ENCODE data around the gene DENND4B. TPM values are rescaled to one million over a fixed set of nuclear protein-coding genes. Genes with fewer than 3 reads are reported as not detected.

Gene DENND4B
- total and polyA plus RNA-seq, 9 of the 15 experiments (the other 6 are each of a cell fraction or from before 2014, with no cell fraction given) = 9.5 to 80.5 (median 23.1) TPM

DNA sequence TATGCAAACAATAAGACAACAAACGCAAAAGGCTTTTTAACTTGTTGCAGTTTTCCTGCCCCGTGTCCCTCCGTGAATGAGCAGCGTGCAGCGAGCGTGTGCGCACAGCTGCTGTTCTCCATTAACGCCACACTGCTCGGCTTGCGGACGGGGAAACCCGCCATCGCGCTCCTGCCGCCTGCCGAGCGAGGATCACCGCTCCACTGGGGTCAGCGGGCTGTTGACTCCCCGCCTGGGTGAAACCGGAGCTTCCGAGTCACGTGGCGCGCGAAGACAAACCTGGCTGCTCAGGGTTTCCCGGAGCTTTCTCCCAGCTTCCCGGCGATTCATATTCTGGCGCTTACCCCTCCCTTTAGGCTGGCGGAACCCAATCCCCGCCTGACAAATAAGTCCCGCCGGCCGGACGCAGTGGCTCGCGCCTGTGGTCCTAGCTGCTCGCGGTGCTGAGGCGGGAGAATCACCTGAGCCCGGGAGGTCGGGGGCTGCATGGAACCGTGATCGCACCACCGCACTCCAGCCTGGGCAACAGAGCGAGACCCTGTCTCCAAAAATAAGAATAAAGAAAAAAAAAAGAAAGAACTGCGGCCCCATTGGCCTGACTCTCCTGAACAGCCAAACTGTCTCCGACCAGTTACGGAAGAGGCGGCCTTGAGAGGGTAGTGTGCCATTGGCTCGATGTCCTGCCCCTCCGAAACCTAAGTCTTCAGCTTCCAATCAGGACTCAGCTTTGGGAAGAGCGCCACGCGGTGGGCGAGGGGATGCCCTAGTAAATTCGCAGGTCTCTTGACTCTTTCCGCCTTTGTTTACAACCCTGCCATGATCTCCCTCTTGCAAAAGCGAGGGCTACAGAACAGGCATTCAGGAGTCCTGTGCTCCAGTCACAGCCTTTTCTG, 20.8 kb upstream of the DENND4B start, which contains the start of gene CREB3L4 (continued):
- TF ChIP-seq, protein P1, sequence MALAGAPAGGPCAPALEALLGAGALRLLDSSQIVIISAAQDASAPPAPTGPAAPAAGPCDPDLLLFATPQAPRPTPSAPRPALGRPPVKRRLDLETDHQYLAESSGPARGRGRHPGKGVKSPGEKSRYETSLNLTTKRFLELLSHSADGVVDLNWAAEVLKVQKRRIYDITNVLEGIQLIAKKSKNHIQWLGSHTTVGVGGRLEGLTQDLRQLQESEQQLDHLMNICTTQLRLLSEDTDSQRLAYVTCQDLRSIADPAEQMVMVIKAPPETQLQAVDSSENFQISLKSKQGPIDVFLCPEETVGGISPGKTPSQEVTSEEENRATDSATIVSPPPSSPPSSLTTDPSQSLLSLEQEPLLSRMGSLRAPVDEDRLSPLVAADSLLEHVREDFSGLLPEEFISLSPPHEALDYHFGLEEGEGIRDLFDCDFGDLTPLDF (CRISPR knock-in tag; IDR thresholded peaks at IDR 0.05) = peak; percentile 61; the same call in 1 of the 2 replicates
- TF ChIP-seq BACH1 (tag; IDR thresholded peaks at IDR 0.05) = no peak
- no peak for TF ChIP-seq MCM5 (IDR thresholded peaks at IDR 0.05; ENCODE audit: low read depth)
- TF ChIP-seq RAD21 (CRISPR knock-in tag; conservative IDR thresholded peaks at IDR 0.05 in 1 of 2, IDR thresholded peaks at IDR 0.05 in 1 of 2) = peak in 1 of 2 experiments; percentile 42; a peak in 2 of 4 replicates
- TF ChIP-seq CREM (IDR thresholded peaks at IDR 0.05; ENCODE audit: low read depth) = peak; percentile 73
- TF ChIP-seq, protein P2, sequence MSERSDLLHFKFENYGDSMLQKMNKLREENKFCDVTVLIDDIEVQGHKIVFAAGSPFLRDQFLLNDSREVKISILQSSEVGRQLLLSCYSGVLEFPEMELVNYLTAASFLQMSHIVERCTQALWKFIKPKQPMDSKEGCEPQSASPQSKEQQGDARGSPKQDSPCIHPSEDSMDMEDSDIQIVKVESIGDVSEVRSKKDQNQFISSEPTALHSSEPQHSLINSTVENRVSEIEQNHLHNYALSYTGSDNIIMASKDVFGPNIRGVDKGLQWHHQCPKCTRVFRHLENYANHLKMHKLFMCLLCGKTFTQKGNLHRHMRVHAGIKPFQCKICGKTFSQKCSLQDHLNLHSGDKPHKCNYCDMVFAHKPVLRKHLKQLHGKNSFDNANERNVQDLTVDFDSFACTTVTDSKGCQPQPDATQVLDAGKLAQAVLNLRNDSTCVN (CRISPR knock-in tag; IDR thresholded peaks at IDR 0.05) = no peak
- no peak for TF ChIP-seq RBM39 (optimal IDR thresholded peaks at IDR 0.05; ENCODE audit: low read depth, low read length)
- peak; percentile 3; the same call in 1 of the 2 replicates for TF ChIP-seq ZNF589 (CRISPR knock-in tag; IDR thresholded peaks at IDR 0.05; ENCODE audit: low read depth)
- TF ChIP-seq EP400 (IDR thresholded peaks at IDR 0.05) = peak; percentile 96
- peak; percentile 71 for TF ChIP-seq PHF20 (IDR thresholded peaks at IDR 0.05; ENCODE audit: partially characterized antibody)
- TF ChIP-seq ZNF143 (CRISPR knock-in tag; IDR thresholded peaks at IDR 0.05) = no peak
- TF ChIP-seq SIN3A (IDR thresholded peaks at IDR 0.05; ENCODE audit: borderline replicate concordance in 2 of 2, control insufficient read depth in 1 of 2, low read depth in 2 of 2, low read length in 2 of 2) = peak; percentile 41 to 60; a peak in 2 of 4 replicates
- TF ChIP-seq CREB1 (IDR thresholded peaks at IDR 0.05) = peak; percentile 51; the same call in 1 of the 2 replicates
- TF ChIP-seq CREB1 (CRISPR knock-in tag; IDR thresholded peaks at IDR 0.05) = peak; percentile 67
- no peak for TF ChIP-seq ZNF583 (CRISPR knock-in tag; IDR thresholded peaks at IDR 0.05)
- TF ChIP-seq, protein P3, sequence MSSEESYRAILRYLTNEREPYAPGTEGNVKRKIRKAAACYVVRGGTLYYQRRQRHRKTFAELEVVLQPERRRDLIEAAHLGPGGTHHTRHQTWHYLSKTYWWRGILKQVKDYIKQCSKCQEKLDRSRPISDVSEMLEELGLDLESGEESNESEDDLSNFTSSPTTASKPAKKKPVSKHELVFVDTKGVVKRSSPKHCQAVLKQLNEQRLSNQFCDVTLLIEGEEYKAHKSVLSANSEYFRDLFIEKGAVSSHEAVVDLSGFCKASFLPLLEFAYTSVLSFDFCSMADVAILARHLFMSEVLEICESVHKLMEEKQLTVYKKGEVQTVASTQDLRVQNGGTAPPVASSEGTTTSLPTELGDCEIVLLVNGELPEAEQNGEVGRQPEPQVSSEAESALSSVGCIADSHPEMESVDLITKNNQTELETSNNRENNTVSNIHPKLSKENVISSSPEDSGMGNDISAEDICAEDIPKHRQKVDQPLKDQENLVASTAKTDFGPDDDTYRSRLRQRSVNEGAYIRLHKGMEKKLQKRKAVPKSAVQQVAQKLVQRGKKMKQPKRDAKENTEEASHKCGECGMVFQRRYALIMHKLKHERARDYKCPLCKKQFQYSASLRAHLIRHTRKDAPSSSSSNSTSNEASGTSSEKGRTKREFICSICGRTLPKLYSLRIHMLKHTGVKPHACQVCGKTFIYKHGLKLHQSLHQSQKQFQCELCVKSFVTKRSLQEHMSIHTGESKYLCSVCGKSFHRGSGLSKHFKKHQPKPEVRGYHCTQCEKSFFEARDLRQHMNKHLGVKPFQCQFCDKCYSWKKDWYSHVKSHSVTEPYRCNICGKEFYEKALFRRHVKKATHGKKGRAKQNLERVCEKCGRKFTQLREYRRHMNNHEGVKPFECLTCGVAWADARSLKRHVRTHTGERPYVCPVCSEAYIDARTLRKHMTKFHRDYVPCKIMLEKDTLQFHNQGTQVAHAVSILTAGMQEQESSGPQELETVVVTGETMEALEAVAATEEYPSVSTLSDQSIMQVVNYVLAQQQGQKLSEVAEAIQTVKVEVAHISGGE (CRISPR knock-in tag; IDR thresholded peaks at IDR 0.05) = peak in 1 of 3 experiments; percentile 86; a peak in 3 of 6 replicates
- no peak for TF ChIP-seq NFIX (CRISPR knock-in tag; IDR thresholded peaks at IDR 0.05; ENCODE audit: low read depth)
- 0 out of 2 replicates have a peak, but pooled peaks have one; percentile 75 for TF ChIP-seq GABPB1 (CRISPR knock-in tag; IDR thresholded peaks at IDR 0.05)
- TF ChIP-seq, protein P4, sequence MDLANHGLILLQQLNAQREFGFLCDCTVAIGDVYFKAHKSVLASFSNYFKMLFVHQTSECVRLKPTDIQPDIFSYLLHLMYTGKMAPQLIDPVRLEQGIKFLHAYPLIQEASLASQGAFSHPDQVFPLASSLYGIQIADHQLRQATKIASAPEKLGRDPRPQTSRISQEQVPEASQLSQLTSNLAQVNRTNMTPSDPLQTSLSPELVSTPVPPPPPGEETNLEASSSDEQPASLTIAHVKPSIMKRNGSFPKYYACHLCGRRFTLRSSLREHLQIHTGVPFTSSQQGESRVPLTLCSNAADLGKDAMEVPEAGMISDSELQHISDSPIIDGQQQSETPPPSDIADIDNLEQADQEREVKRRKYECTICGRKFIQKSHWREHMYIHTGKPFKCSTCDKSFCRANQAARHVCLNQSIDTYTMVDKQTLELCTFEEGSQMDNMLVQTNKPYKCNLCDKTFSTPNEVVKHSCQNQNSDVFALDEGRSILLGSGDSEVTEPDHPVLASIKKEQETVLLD (IDR thresholded peaks at IDR 0.05) = 0 out of 2 replicates have a peak, but pooled peaks have one; percentile 24
- TF ChIP-seq YBX1 (IDR thresholded peaks at IDR 0.05) = no peak

All from K562 (cell line).